ENCODE data around the gene CDC45.
A peak's percentile ranks its signal among the peaks of the same experiment; 100 is the strongest.

Gene CDC45

GRCh38 chr22:19457828-19458428 lies 21.8 kb upstream of the CDC45 start:
- H3K9me3 ChIP-seq (ENCODE audit: control insufficient read depth in 5 of 5, low read length in 5 of 5): no peaks in the 10 kb centered on the region
- H3K27me3 ChIP-seq (ENCODE audit: control insufficient read depth in 5 of 5, insufficient read depth in 4 of 5, low read length in 5 of 5): no peaks in the 10 kb centered on the region
- H3K4me1 ChIP-seq (ENCODE audit: control insufficient read depth in 5 of 5, insufficient read depth in 5 of 5, low read length in 5 of 5): no peaks in the 10 kb centered on the region
- H3K36me3 ChIP-seq (ENCODE audit: control insufficient read depth in 5 of 5, insufficient read depth in 5 of 5, low read length in 5 of 5): peaks cover 7 to 72% (median 64%) of the 10 kb centered on the region in 5 donors
- H3K27ac ChIP-seq (ENCODE audit: low read depth, low read length): no peak overlapping the region
- no peak overlapping the region for H3K4me3 ChIP-seq (ENCODE audit: low read depth in 1 of 5, low read length in 5 of 5)
- no peak overlapping the region for H3K9ac ChIP-seq (ENCODE audit: low read length in 5 of 5)

GRCh38 chr22:19460036-19460435 lies 19.7 kb upstream of the CDC45 start:
- H3K36me3 ChIP-seq (ENCODE audit: control insufficient read depth in 5 of 5, insufficient read depth in 5 of 5, low read length in 5 of 5): peaks cover 8 to 69% (median 56%) of the 10 kb centered on the region in 5 donors
- H3K4me3 ChIP-seq (ENCODE audit: low read depth in 1 of 5, low read length in 5 of 5): no peak overlapping the region
- H3K27ac ChIP-seq (ENCODE audit: low read depth, low read length): no peak overlapping the region
- H3K4me1 ChIP-seq (ENCODE audit: control insufficient read depth in 5 of 5, insufficient read depth in 5 of 5, low read length in 5 of 5): no peaks in the 10 kb centered on the region
- no peak overlapping the region for H3K9ac ChIP-seq (ENCODE audit: low read length in 5 of 5)
- H3K9me3 ChIP-seq (ENCODE audit: control insufficient read depth in 5 of 5, low read length in 5 of 5): no peaks in the 10 kb centered on the region
- no peaks in the 10 kb centered on the region for H3K27me3 ChIP-seq (ENCODE audit: control insufficient read depth in 5 of 5, insufficient read depth in 4 of 5, low read length in 5 of 5)

GRCh38 chr22:19461506-19461905 lies 18.2 kb upstream of the CDC45 start:
- H3K27me3 ChIP-seq (ENCODE audit: control insufficient read depth in 5 of 5, insufficient read depth in 4 of 5, low read length in 5 of 5): no peaks in the 10 kb centered on the region
- H3K9me3 ChIP-seq (ENCODE audit: control insufficient read depth in 5 of 5, low read length in 5 of 5): no peaks in the 10 kb centered on the region
- no peak overlapping the region for H3K27ac ChIP-seq (ENCODE audit: low read depth, low read length)
- H3K4me1 ChIP-seq (ENCODE audit: control insufficient read depth in 5 of 5, insufficient read depth in 5 of 5, low read length in 5 of 5): no peaks in the 10 kb centered on the region
- no peak overlapping the region for H3K4me3 ChIP-seq (ENCODE audit: low read depth in 1 of 5, low read length in 5 of 5)
- H3K9ac ChIP-seq (ENCODE audit: low read length in 5 of 5): no peak overlapping the region
- H3K36me3 ChIP-seq (ENCODE audit: control insufficient read depth in 5 of 5, insufficient read depth in 5 of 5, low read length in 5 of 5): peaks cover 10 to 69% (median 56%) of the 10 kb centered on the region in 5 donors

- no peaks in the 10 kb centered on the region for H3K9me3 ChIP-seq (ENCODE audit: control insufficient read depth in 5 of 5, low read length in 5 of 5)
- no peak overlapping the region for H3K9ac ChIP-seq (ENCODE audit: low read length in 5 of 5)
- no peak overlapping the region for H3K4me3 ChIP-seq (ENCODE audit: low read depth in 1 of 5, low read length in 5 of 5)
- H3K36me3 ChIP-seq (ENCODE audit: control insufficient read depth in 5 of 5, insufficient read depth in 5 of 5, low read length in 5 of 5): peaks cover 10 to 70% (median 58%) of the 10 kb centered on the region in 5 donors
- H3K27ac ChIP-seq (ENCODE audit: low read depth, low read length): no peak overlapping the region
- H3K27me3 ChIP-seq (ENCODE audit: control insufficient read depth in 5 of 5, insufficient read depth in 4 of 5, low read length in 5 of 5): no peaks in the 10 kb centered on the region
- H3K4me1 ChIP-seq (ENCODE audit: control insufficient read depth in 5 of 5, insufficient read depth in 5 of 5, low read length in 5 of 5): no peaks in the 10 kb centered on the region
Observed at GRCh38 chr22:19463008-19463407, 16.7 kb upstream of the CDC45 start.

- H3K27me3 ChIP-seq (ENCODE audit: control insufficient read depth in 5 of 5, insufficient read depth in 4 of 5, low read length in 5 of 5): no peaks in the 10 kb centered on the region
- peak overlapping the region; percentile 8 for H3K27ac ChIP-seq (ENCODE audit: low read depth, low read length)
- H3K9ac ChIP-seq (ENCODE audit: low read length in 5 of 5): peak overlapping the region in 1 of 5 donors; percentile 2
- no peaks in the 10 kb centered on the region for H3K9me3 ChIP-seq (ENCODE audit: control insufficient read depth in 5 of 5, low read length in 5 of 5)
- H3K4me3 ChIP-seq (ENCODE audit: low read depth in 1 of 5, low read length in 5 of 5): no peak overlapping the region
- H3K36me3 ChIP-seq (ENCODE audit: control insufficient read depth in 5 of 5, insufficient read depth in 5 of 5, low read length in 5 of 5): peaks cover 8 to 75% (median 60%) of the 10 kb centered on the region in 5 donors
- no peaks in the 10 kb centered on the region for H3K4me1 ChIP-seq (ENCODE audit: control insufficient read depth in 5 of 5, insufficient read depth in 5 of 5, low read length in 5 of 5)
Observed at GRCh38 chr22:19463491-19464469, 15.9 kb upstream of the CDC45 start.

GRCh38 chr22:19464546-19464945 lies 15.2 kb upstream of the CDC45 start:
- no peak overlapping the region for H3K9ac ChIP-seq (ENCODE audit: low read length in 5 of 5)
- no peaks in the 10 kb centered on the region for H3K27me3 ChIP-seq (ENCODE audit: control insufficient read depth in 5 of 5, insufficient read depth in 4 of 5, low read length in 5 of 5)
- no peaks in the 10 kb centered on the region for H3K9me3 ChIP-seq (ENCODE audit: control insufficient read depth in 5 of 5, low read length in 5 of 5)
- H3K27ac ChIP-seq (ENCODE audit: low read depth, low read length): no peak overlapping the region
- H3K4me1 ChIP-seq (ENCODE audit: control insufficient read depth in 5 of 5, insufficient read depth in 5 of 5, low read length in 5 of 5): no peaks in the 10 kb centered on the region
- H3K36me3 ChIP-seq (ENCODE audit: control insufficient read depth in 5 of 5, insufficient read depth in 5 of 5, low read length in 5 of 5): peaks cover 5 to 79% (median 66%) of the 10 kb centered on the region in 5 donors
- no peak overlapping the region for H3K4me3 ChIP-seq (ENCODE audit: low read depth in 1 of 5, low read length in 5 of 5)

- no peak overlapping the region for H3K4me3 ChIP-seq (ENCODE audit: low read depth in 1 of 5, low read length in 5 of 5)
- no peaks in the 10 kb centered on the region for H3K27me3 ChIP-seq (ENCODE audit: control insufficient read depth in 5 of 5, insufficient read depth in 4 of 5, low read length in 5 of 5)
- H3K9me3 ChIP-seq (ENCODE audit: control insufficient read depth in 5 of 5, low read length in 5 of 5): no peaks in the 10 kb centered on the region
- no peak overlapping the region for H3K9ac ChIP-seq (ENCODE audit: low read length in 5 of 5)
- H3K4me1 ChIP-seq (ENCODE audit: control insufficient read depth in 5 of 5, insufficient read depth in 5 of 5, low read length in 5 of 5): no peaks in the 10 kb centered on the region
- peaks cover 5 to 83% (median 70%) of the 10 kb centered on the region in 5 donors for H3K36me3 ChIP-seq (ENCODE audit: control insufficient read depth in 5 of 5, insufficient read depth in 5 of 5, low read length in 5 of 5)
- no peak overlapping the region for H3K27ac ChIP-seq (ENCODE audit: low read depth, low read length)
Observed at GRCh38 chr22:19464975-19465374, 14.7 kb upstream of the CDC45 start.

GRCh38 chr22:19466126-19466716 lies 13.5 kb upstream of the CDC45 start:
- Histone ChIP-seq H3K9me3 (ENCODE audit: control insufficient read depth in 5 of 5, low read length in 5 of 5) (no peaks in the 10 kb centered on the region), H3K4me3 (ENCODE audit: low read depth in 1 of 5, low read length in 5 of 5) (no peak overlapping the region), H3K36me3 (ENCODE audit: control insufficient read depth in 5 of 5, insufficient read depth in 5 of 5, low read length in 5 of 5) (peaks cover 5 to 87% (median 80%) of the 10 kb centered on the region in 5 donors), H3K4me1 (ENCODE audit: control insufficient read depth in 5 of 5, insufficient read depth in 5 of 5, low read length in 5 of 5) (no peaks in the 10 kb centered on the region), H3K9ac (ENCODE audit: low read length in 5 of 5) (no peak overlapping the region), H3K27ac (ENCODE audit: low read depth, low read length) (no peak overlapping the region), H3K27me3 (ENCODE audit: control insufficient read depth in 5 of 5, insufficient read depth in 4 of 5, low read length in 5 of 5) (no peaks in the 10 kb centered on the region)

- Histone ChIP-seq H3K9me3 (ENCODE audit: control insufficient read depth in 5 of 5, low read length in 5 of 5) (no peaks in the 10 kb centered on the region), H3K27me3 (ENCODE audit: control insufficient read depth in 5 of 5, insufficient read depth in 4 of 5, low read length in 5 of 5) (no peaks in the 10 kb centered on the region), H3K36me3 (ENCODE audit: control insufficient read depth in 5 of 5, insufficient read depth in 5 of 5, low read length in 5 of 5) (peaks cover 5 to 91% (median 89%) of the 10 kb centered on the region in 5 donors), H3K4me1 (ENCODE audit: control insufficient read depth in 5 of 5, insufficient read depth in 5 of 5, low read length in 5 of 5) (no peaks in the 10 kb centered on the region), H3K27ac (ENCODE audit: low read depth, low read length) (no peak overlapping the region), H3K4me3 (ENCODE audit: low read depth in 1 of 5, low read length in 5 of 5) (no peak overlapping the region), H3K9ac (ENCODE audit: low read length in 5 of 5) (no peak overlapping the region)
Observed at GRCh38 chr22:19466848-19467752, 12.6 kb upstream of the CDC45 start.
